ENCODE results near the gene MSANTD1.
A peak's percentile ranks its signal among the peaks of the same experiment; 100 is the strongest.

The MSANTD1 gene

GRCh38 chr4:3284734-3285557 lies 36.0 kb downstream of the MSANTD1 start:
- FAIRE-seq (no peak), DNase-seq (ENCODE audit: insufficient read length, low spot score) (no peak)

DNA sequence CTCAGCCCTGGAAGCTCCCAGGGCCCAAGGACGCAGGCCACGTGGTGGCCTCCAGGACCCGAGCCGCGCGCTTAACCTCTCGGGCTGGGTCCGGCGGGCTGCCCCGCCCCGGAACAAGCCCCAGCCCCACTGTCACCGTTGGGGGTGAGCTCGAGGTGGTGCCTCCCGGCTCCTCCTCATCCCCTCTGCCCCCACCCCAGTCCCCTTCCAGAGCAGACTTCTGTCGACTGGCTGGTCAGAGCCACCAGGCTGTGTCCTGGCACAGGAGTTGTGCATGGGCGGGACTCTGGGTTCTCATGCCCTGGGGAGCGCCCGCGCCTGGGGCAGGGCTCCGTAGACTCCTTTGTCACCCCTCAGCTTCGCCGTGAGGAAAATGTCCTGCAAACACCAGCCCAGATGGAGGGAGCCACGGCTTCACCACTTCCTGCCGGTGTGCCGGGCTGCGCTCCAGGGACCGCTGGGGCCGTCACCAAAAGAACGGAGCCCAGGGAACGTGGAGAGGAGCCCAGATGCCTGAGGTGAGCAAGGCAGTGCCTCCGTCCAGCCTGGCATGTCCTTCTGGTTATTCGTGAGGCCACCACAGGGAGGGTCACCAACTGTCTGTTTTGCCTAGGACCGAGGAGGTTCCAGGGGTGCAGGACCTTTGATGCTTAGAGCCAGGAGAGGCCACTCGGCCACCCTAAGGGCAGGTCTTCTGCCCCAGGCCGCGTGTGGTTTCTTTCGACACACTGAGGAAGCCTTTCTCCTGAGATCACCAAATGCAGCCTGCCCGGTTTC lies 36.8 kb downstream of the MSANTD1 start:
- peak; percentile 77 for DNase-seq (ENCODE audit: insufficient read length, low spot score)
- TF ChIP-seq PAX5 (IDR thresholded peaks at IDR 0.05; ENCODE audit: insufficient read depth, low read length, severe bottlenecking): no peak
- 0 out of 2 replicates have a peak, but pooled peaks have one; percentile 28 for TF ChIP-seq POU2F2 (IDR thresholded peaks at IDR 0.05; ENCODE audit: low read depth, low read length)
- no peak for FAIRE-seq

More at GRCh38 chr4:3284734-3285557, 36.0 kb downstream of the MSANTD1 start:
- TF ChIP-seq PAX5 (IDR thresholded peaks at IDR 0.05; ENCODE audit: insufficient read depth, low read length, severe bottlenecking): no peak
- no peak for TF ChIP-seq SPI1 (IDR thresholded peaks at IDR 0.05; ENCODE audit: low read depth, low read length)
- TF ChIP-seq TAF1 (IDR thresholded peaks at IDR 0.05; ENCODE audit: low read depth, low read length): no peak
- no peak for TF ChIP-seq POLR2AphosphoS5 (IDR thresholded peaks at IDR 0.05; ENCODE audit: low read depth, low read length)

GRCh38 chr4:3286335-3287175 lies 37.6 kb downstream of the MSANTD1 start:
- DNase-seq (ENCODE audit: insufficient read length, low spot score) (no peak), FAIRE-seq (peak; percentile 94)
- TF ChIP-seq PAX5 (IDR thresholded peaks at IDR 0.05; ENCODE audit: insufficient read depth, low read length, severe bottlenecking) (peak; percentile 34), SPI1 (IDR thresholded peaks at IDR 0.05; ENCODE audit: low read depth, low read length) (peak; percentile 98; the same call in 1 of the 2 replicates), POU2F2 (IDR thresholded peaks at IDR 0.05; ENCODE audit: low read depth, low read length) (no peak)

GRCh38 chr4:3287271-3287971 lies 38.5 kb downstream of the MSANTD1 start:
- TF ChIP-seq POLR2A (IDR thresholded peaks at IDR 0.05; ENCODE audit: low read depth, low read length) (no peak), POLR2AphosphoS5 (IDR thresholded peaks at IDR 0.05; ENCODE audit: low read depth, low read length) (no peak)
- FAIRE-seq (no peak), DNase-seq (ENCODE audit: insufficient read length, low spot score) (no peak)

- TF ChIP-seq POU2F2 (IDR thresholded peaks at IDR 0.05; ENCODE audit: low read depth, low read length) (no peak), PAX5 (IDR thresholded peaks at IDR 0.05; ENCODE audit: insufficient read depth, low read length, severe bottlenecking) (no peak), SPI1 (IDR thresholded peaks at IDR 0.05; ENCODE audit: low read depth, low read length) (no peak), TAF1 (IDR thresholded peaks at IDR 0.05; ENCODE audit: low read depth, low read length) (no peak), POLR2A (IDR thresholded peaks at IDR 0.05; ENCODE audit: low read depth, low read length) (no peak), POLR2AphosphoS5 (IDR thresholded peaks at IDR 0.05; ENCODE audit: low read depth, low read length) (no peak)
- DNase-seq (ENCODE audit: insufficient read length, low spot score) (no peak), FAIRE-seq (no peak)
Observed at GRCh38 chr4:3287972-3288570, 39.1 kb downstream of the MSANTD1 start.

DNA sequence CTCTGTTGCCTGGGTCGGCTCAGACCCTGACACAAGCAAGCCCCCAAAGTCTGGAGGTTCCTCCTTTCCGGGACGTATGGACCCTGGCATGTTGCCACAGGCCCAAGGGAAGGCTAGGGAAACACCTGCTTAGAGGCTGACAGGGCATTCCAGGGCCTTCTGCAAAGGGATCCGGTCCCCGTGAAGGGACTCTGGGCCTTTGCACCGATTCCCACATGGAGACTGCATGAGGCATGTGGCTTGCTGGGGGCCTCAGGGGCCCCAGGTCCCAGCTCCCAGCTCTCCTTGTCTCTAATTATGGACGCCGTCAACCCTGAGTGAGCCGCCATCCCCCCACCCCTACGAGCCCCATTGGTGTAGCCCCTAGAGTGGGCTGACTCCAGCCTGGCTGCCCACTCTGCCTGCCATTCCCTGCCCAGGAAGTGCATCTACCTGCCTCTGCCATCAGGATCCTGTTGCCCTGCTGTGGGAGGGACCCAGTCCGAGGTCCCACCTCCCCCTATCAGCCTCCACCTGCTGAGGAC lies 39.7 kb downstream of the MSANTD1 start:
- FAIRE-seq: no peak
- TF ChIP-seq POLR2AphosphoS5 (IDR thresholded peaks at IDR 0.05; ENCODE audit: low read depth, low read length): no peak
- TF ChIP-seq PAX5 (IDR thresholded peaks at IDR 0.05; ENCODE audit: insufficient read depth, low read length, severe bottlenecking): no peak
- no peak for TF ChIP-seq SPI1 (IDR thresholded peaks at IDR 0.05; ENCODE audit: low read depth, low read length)
- TF ChIP-seq POLR2A (IDR thresholded peaks at IDR 0.05; ENCODE audit: low read depth, low read length): no peak

DNA sequence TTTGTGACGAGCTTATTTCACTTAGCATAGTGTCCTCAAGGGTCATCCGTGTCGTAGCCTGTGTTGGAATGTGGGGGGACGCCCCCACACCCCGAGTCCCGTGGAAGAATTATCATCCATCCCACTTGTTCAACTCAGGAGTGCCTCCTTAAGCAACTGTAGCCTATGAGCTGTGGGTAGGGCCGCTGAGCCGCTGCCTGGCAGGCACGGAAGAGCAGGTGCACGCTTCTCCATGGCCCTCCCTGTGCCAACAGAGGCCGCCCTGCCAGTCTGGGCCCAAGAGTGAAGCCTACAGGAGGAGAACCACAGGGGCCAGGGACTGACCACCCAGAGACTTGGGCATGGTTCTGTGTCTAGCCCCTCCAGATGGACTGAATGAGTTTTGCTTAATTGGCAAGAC lies 41.5 kb downstream of the MSANTD1 start:
- no peak for TF ChIP-seq POLR2A (IDR thresholded peaks at IDR 0.05; ENCODE audit: low read depth, low read length)
- no peak for TF ChIP-seq TAF1 (IDR thresholded peaks at IDR 0.05; ENCODE audit: low read depth, low read length)
- TF ChIP-seq POLR2AphosphoS5 (IDR thresholded peaks at IDR 0.05; ENCODE audit: low read depth, low read length): no peak
- TF ChIP-seq SPI1 (IDR thresholded peaks at IDR 0.05; ENCODE audit: low read depth, low read length): no peak
- TF ChIP-seq PAX5 (IDR thresholded peaks at IDR 0.05; ENCODE audit: insufficient read depth, low read length, severe bottlenecking): no peak
- no peak for TF ChIP-seq POU2F2 (IDR thresholded peaks at IDR 0.05; ENCODE audit: low read depth, low read length)
- FAIRE-seq (no peak), DNase-seq (ENCODE audit: insufficient read length, low spot score) (no peak)

More for the DNA sequence above, 39.7 kb downstream of the MSANTD1 start:
- DNase-seq (ENCODE audit: insufficient read length, low spot score): no peak

- no peak for FAIRE-seq
- no peak for DNase-seq (ENCODE audit: insufficient read length, low spot score)
- TF ChIP-seq PAX5 (IDR thresholded peaks at IDR 0.05; ENCODE audit: insufficient read depth, low read length, severe bottlenecking) (no peak), TAF1 (IDR thresholded peaks at IDR 0.05; ENCODE audit: low read depth, low read length) (no peak), POLR2AphosphoS5 (IDR thresholded peaks at IDR 0.05; ENCODE audit: low read depth, low read length) (no peak), POLR2A (IDR thresholded peaks at IDR 0.05; ENCODE audit: low read depth, low read length) (no peak), POU2F2 (IDR thresholded peaks at IDR 0.05; ENCODE audit: low read depth, low read length) (no peak), SPI1 (IDR thresholded peaks at IDR 0.05; ENCODE audit: low read depth, low read length) (no peak)
Observed at GRCh38 chr4:3290889-3291321, 41.9 kb downstream of the MSANTD1 start.
